HCT116 (cell line): Measurements from ENCODE around the gene ST14. TPM values are rescaled to one million over a fixed set of nuclear protein-coding genes. Genes with fewer than 3 reads are reported as not detected.

Experiments used
- ATAC-seq: fragments of 200-7000 bp; cut with Tn5 transposase; 2 replicates; pipeline ENCODE4 v1.9.1; 2020; ENCODE audit warnings: mild to moderate bottlenecking, moderate library complexity
- BruUV-seq: library from RNA; stranded (reverse); fragments of 400-500 nt; replicated peaks from 2 replicates; lab custom pipeline; 2021; lab: Mats Ljungman, UMichigan
- CTCF ChIA-PET: fragments of 300-600 bp; sonication (Branson Sonifier 250); formaldehyde crosslinking; loops from one replicate; lab custom pipeline; 2021; ENCODE audit warnings: antibody characterized with exemption; lab: Charles Lee
- POLR2A ChIA-PET: fragments of 300-600, 350-600 bp; sonication (Branson Sonifier 250); formaldehyde crosslinking; loops from one replicate; lab custom pipeline; 2021; ENCODE audit warnings: antibody characterized with exemption; lab: Charles Lee
- RAD21 ChIA-PET, 2 experiments: fragments of 300-600 bp; sonication (Branson Sonifier 250); formaldehyde crosslinking; loops; one replicate each; lab custom pipeline; 2023; ENCODE audit warnings: low total read pairs in 2 of 2; ENCODE audit not compliant: uncharacterized antibody in 2 of 2, unreplicated experiment in 2 of 2, low non-redundant PET in 1 of 2; lab: Charles Lee
- DNase-seq: peaks from one replicate; pipeline ENCODE4 v3.0.0-alpha.2; 2010; ENCODE audit warnings: low read depth, low spot score
- H2AFZ ChIP-seq: fragments of 200-600 bp; shearing (Covaris generic), sonication (generic); 2 replicates; pipeline ENCODE4 v1.6.1; 2017; ENCODE audit warnings: low read depth, mixed run types, mixed read lengths, antibody characterized with exemption, low read length; ENCODE audit not compliant: poor library complexity, severe bottlenecking
- H3K27ac ChIP-seq: 2 replicates; pipeline ENCODE4 v1.5.1; 2012; ENCODE audit warnings: low read depth, low read length
- H3K27me3 ChIP-seq: fragments of 200-600 bp; sonication (generic); 2 replicates; pipeline ENCODE4 v1.6.1; 2016; ENCODE audit warnings: mixed run types, low read length, mixed read lengths; ENCODE audit not compliant: insufficient read depth
- H3K36me3 ChIP-seq, 2 experiments: fragments of 200-500 bp in 1 of 2; fragments of 200-600 bp in 1 of 2; sonication (Bioruptor generic) in 1 of 2; sonication (generic) in 1 of 2; 2 replicates each; pipeline versions ENCODE4 v1.5.1 to v1.6.1; 2014 to 2016; ENCODE audit warnings: low read length in 2 of 2, inconsistent platforms in 1 of 2, mixed read lengths in 1 of 2, mixed run types in 1 of 2; ENCODE audit not compliant: insufficient read depth in 2 of 2, control insufficient read depth in 1 of 2
- H3K4me1 ChIP-seq, 2 experiments: fragments of 200-600 bp in 1 of 2; sonication (generic) in 1 of 2; 2 replicates each; pipeline versions ENCODE4 v1.5.1 to v1.6.1; 2012 to 2017; ENCODE audit warnings: low read length in 2 of 2, inconsistent platforms in 1 of 2, mild to moderate bottlenecking in 1 of 2, mixed read lengths in 1 of 2, mixed run types in 1 of 2, moderate library complexity in 1 of 2; ENCODE audit not compliant: insufficient read depth in 2 of 2, control insufficient read depth in 1 of 2
- H3K4me2 ChIP-seq: fragments of 200-600 bp; sonication (generic); 2 replicates; pipeline ENCODE4 v1.6.1; 2017; ENCODE audit warnings: mixed run types, low read length, mixed read lengths
- H3K4me3 ChIP-seq, 2 experiments: fragments of 200-600 bp in 1 of 2; sonication (generic) in 1 of 2; replicated peaks in 1 of 2; 2 replicates each; pipeline ENCODE4 v1.5.1; 2011 to 2016; ENCODE audit warnings: low read length in 2 of 2, control low read depth in 1 of 2, low read depth in 1 of 2, mild to moderate bottlenecking in 1 of 2, mixed read lengths in 1 of 2, mixed run types in 1 of 2
- H3K79me2 ChIP-seq: fragments of 200-600 bp; sonication (generic); 2 replicates; pipeline ENCODE4 v1.6.1; 2017; ENCODE audit warnings: mild to moderate bottlenecking, mixed run types, low read length, moderate library complexity, mixed read lengths; ENCODE audit not compliant: insufficient read depth
- H3K9ac ChIP-seq: fragments of 200-600 bp; sonication (generic); 2 replicates; pipeline ENCODE4 v1.6.1; 2016; ENCODE audit warnings: low read length, mixed read lengths
- H3K9me2 ChIP-seq: fragments of 200-600 bp; sonication (generic), shearing (Covaris generic); 2 replicates; pipeline ENCODE4 v1.6.1; 2017; ENCODE audit warnings: mixed run types, mild to moderate bottlenecking, moderate library complexity; ENCODE audit not compliant: insufficient read depth
- H3K9me3 ChIP-seq, 2 experiments: fragments of 200-500 bp in 1 of 2; fragments of 200-600 bp in 1 of 2; sonication (Bioruptor generic) in 1 of 2; sonication (generic) in 1 of 2; 2 replicates each; pipeline ENCODE4 v1.6.1; 2014 to 2017; ENCODE audit warnings: low read length in 2 of 2, mixed read lengths in 2 of 2, inconsistent platforms in 1 of 2, low read depth in 1 of 2, mild to moderate bottlenecking in 1 of 2, mixed run types in 1 of 2, moderate library complexity in 1 of 2; ENCODE audit not compliant: control insufficient read depth in 1 of 2, insufficient read depth in 1 of 2
- H4K20me1 ChIP-seq: fragments of 200-600 bp; sonication (generic), shearing (Covaris generic); 2 replicates; pipeline ENCODE4 v1.6.1; 2017; ENCODE audit warnings: mixed run types, mild to moderate bottlenecking, moderate library complexity; ENCODE audit not compliant: insufficient read depth
- EGR1 ChIP-seq: IDR thresholded peaks from 2 replicates; pipeline ENCODE4 v1.6.1; 2012; ENCODE audit warnings: low read depth
- FOSL1 ChIP-seq: IDR thresholded peaks from 2 replicates; pipeline ENCODE4 v1.6.1; 2012; ENCODE audit warnings: low read depth
- POLR2AphosphoS5 ChIP-seq: IDR thresholded peaks from 2 replicates; pipeline ENCODE4 v1.6.1; 2011; ENCODE audit warnings: mild to moderate bottlenecking, low read depth, low read length, moderate library complexity
- SP1 ChIP-seq: IDR thresholded peaks from 2 replicates; pipeline ENCODE4 v1.6.1; 2012; ENCODE audit warnings: low read depth
- TCF7L2 ChIP-seq: IDR thresholded peaks from 2 replicates; pipeline ENCODE4 v1.7.0; 2011; ENCODE audit warnings: borderline replicate concordance, inconsistent platforms; ENCODE audit not compliant: insufficient read depth, insufficient read length; ENCODE audit errors: extremely low read depth
- ZFX ChIP-seq: fragments of 450-650 bp; IDR thresholded peaks from 2 replicates; pipeline ENCODE4 v1.6.1; 2017
- ZNF274 ChIP-seq: fragments of 200-500 bp; sonication (Bioruptor generic); IDR thresholded peaks from 2 replicates; pipeline ENCODE4 v1.6.1; 2014; ENCODE audit warnings: mild to moderate bottlenecking, low read depth, low read length, inconsistent platforms
- intact Hi-C: fragments of 100-400 bp; cut with micrococcal nuclease; formaldehyde crosslinking; loops from 2 replicates; pipeline ENCODE4 v1.10.0; 2022
- total RNA-seq: library from RNA; stranded (reverse); gene quantifications from one replicate; pipeline ENCODE4 v1.2.1, GENCODE V29; 2021; ENCODE audit not compliant: unreplicated experiment
- TF ChIP-seq, protein P1 (sequence below), 3 experiments: fragments of 200-600 bp in 1 of 3; sonication (generic) in 1 of 3; IDR thresholded peaks in 2 of 3; conservative IDR thresholded peaks in 1 of 3; 2 replicates each; pipeline ENCODE4 v1.5.1; 2012 to 2017; ENCODE audit warnings: low read depth in 2 of 3, low read length in 2 of 3, antibody characterized with exemption in 1 of 3, borderline replicate concordance in 1 of 3, control low read depth in 1 of 3, mild to moderate bottlenecking in 1 of 3, mixed read lengths in 1 of 3, mixed run types in 1 of 3, moderate library complexity in 1 of 3; ENCODE audit not compliant: insufficient read depth in 1 of 3
- TF ChIP-seq, protein P2 (sequence below): IDR thresholded peaks from 2 replicates; pipeline ENCODE4 v1.6.1; 2012
- TF ChIP-seq, protein P3 (sequence below): IDR thresholded peaks from 2 replicates; pipeline ENCODE4 v1.6.1; 2012; ENCODE audit warnings: low read depth

The ST14 gene
- total RNA-seq, 1 experiment from 2014 or later = 107 TPM

DNA sequence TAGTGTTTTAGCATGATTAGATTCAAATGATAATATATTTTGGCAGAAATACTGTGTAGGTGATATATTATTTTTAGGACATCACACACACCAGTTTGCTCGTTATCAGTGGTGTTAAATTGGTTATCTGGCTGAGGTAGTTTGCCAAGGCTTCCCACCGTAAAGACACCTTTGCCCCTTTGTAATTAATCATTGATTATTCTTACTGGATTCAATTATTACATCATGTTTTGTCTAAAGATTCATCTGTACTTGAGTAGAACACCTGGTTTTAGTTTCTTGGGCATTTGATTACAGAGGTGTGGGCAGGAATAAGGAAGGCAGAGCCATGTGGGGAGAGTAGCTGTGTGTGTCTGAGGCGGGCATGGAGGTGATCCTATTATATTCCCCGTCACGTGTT, 39.5 kb upstream of the ST14 start:
- Histone ChIP-seq H3K9me3 (no peaks in the 10 kb centered on the region), H3K4me1 (peaks cover 10 to 48% of the 10 kb centered on the region in 2 experiments)
- no peak for ATAC-seq
- TF ChIP-seq ZNF274 (no peak), ZFX (no peak), TCF7L2 (no peak), POLR2AphosphoS5 (no peak), SP1 (no peak), EGR1 (no peak), FOSL1 (no peak)
- TF ChIP-seq, protein P1, sequence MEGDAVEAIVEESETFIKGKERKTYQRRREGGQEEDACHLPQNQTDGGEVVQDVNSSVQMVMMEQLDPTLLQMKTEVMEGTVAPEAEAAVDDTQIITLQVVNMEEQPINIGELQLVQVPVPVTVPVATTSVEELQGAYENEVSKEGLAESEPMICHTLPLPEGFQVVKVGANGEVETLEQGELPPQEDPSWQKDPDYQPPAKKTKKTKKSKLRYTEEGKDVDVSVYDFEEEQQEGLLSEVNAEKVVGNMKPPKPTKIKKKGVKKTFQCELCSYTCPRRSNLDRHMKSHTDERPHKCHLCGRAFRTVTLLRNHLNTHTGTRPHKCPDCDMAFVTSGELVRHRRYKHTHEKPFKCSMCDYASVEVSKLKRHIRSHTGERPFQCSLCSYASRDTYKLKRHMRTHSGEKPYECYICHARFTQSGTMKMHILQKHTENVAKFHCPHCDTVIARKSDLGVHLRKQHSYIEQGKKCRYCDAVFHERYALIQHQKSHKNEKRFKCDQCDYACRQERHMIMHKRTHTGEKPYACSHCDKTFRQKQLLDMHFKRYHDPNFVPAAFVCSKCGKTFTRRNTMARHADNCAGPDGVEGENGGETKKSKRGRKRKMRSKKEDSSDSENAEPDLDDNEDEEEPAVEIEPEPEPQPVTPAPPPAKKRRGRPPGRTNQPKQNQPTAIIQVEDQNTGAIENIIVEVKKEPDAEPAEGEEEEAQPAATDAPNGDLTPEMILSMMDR (IDR thresholded peaks at IDR 0.05 in 2 of 3, conservative IDR thresholded peaks at IDR 0.05 in 1 of 3; ENCODE audit: borderline replicate concordance in 1 of 3, insufficient read depth in 1 of 3, low read depth in 2 of 3, low read length in 2 of 3) = no peak
- TF ChIP-seq, protein P2, sequence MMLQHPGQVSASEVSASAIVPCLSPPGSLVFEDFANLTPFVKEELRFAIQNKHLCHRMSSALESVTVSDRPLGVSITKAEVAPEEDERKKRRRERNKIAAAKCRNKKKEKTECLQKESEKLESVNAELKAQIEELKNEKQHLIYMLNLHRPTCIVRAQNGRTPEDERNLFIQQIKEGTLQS = no peak
- TF ChIP-seq, protein P3, sequence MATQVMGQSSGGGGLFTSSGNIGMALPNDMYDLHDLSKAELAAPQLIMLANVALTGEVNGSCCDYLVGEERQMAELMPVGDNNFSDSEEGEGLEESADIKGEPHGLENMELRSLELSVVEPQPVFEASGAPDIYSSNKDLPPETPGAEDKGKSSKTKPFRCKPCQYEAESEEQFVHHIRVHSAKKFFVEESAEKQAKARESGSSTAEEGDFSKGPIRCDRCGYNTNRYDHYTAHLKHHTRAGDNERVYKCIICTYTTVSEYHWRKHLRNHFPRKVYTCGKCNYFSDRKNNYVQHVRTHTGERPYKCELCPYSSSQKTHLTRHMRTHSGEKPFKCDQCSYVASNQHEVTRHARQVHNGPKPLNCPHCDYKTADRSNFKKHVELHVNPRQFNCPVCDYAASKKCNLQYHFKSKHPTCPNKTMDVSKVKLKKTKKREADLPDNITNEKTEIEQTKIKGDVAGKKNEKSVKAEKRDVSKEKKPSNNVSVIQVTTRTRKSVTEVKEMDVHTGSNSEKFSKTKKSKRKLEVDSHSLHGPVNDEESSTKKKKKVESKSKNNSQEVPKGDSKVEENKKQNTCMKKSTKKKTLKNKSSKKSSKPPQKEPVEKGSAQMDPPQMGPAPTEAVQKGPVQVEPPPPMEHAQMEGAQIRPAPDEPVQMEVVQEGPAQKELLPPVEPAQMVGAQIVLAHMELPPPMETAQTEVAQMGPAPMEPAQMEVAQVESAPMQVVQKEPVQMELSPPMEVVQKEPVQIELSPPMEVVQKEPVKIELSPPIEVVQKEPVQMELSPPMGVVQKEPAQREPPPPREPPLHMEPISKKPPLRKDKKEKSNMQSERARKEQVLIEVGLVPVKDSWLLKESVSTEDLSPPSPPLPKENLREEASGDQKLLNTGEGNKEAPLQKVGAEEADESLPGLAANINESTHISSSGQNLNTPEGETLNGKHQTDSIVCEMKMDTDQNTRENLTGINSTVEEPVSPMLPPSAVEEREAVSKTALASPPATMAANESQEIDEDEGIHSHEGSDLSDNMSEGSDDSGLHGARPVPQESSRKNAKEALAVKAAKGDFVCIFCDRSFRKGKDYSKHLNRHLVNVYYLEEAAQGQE = no peak
- TF ChIP-seq, all 23 proteins: peak for 0
- DNase-seq = no peak
- H2AFZ ChIP-seq = no peak overlapping the region
- H3K27ac ChIP-seq = no peak overlapping the region
- POLR2A ChIA-PET = interaction anchor here (0.5 kb wide), 1 partner anchor 118 kb away, joined by 5 read pairs; the partner anchor contains the start of gene PRDM10
- RAD21 ChIA-PET = no interaction called here
- peaks cover 6 to 11% of the 10 kb centered on the region in 2 experiments; a peak in 3 of 4 replicates for H3K36me3 ChIP-seq
- H3K27me3 ChIP-seq = no peaks in the 10 kb centered on the region
- no peak overlapping the region for H3K9ac ChIP-seq
- H3K4me2 ChIP-seq = no peak overlapping the region
- intact Hi-C loops = loop anchor here (5.0 kb wide), 1 partner anchor 118 kb away; the partner anchor contains the start of gene PRDM10
- 0 out of 2 replicates have a peak, but pooled peaks cover 3% of the 10 kb centered on the region for H4K20me1 ChIP-seq
- no TSS peak for BruUV-seq
- no peaks in the 10 kb centered on the region for H3K9me2 ChIP-seq
- CTCF ChIA-PET = interaction anchor here (1.7 kb wide), 1 partner anchor 12 kb away, joined by 6 read pairs; no protein-coding TSS in a partner anchor
- no peak overlapping the region for H3K4me3 ChIP-seq
- H3K79me2 ChIP-seq = peaks cover 3% of the 10 kb centered on the region; the same call in 1 of the 2 replicates
